Activated CD4-positive, alpha-beta T cell treated with anti-CD3 and anti-CD28 coated beads, Interleukin-2, Interleukin-4, amounts not matched to agents 100 ng/mL and 50 ng/mL, durations not matched to agents 16 hours and 8 hours (primary cell): ENCODE measurements around the gene PKHD1.

Source experiments
- DNase-seq: peaks from one replicate; pipeline ENCODE4 v3.0.0-alpha.2; 2020; ENCODE audit warnings: low spot score

Gene PKHD1

DNA sequence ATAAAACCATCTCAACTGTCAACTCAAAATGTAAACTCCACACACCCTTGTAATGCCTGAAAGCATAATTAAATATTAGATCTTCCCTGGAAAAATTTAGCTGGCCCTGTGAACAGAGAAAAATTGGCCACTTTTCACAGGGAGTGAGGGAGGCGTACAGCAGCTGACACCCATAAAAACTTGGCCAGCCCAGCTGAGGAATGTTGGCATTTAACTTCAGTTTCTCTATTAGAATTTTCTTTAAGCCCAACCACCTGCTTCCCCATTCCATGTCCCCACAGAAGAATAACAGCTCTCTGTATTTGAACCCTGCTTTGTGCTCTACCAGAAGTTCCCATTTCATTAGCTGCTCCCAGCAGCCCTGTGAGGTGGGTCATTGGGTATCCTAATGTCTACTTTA lies 41.0 kb downstream of the PKHD1 start:
- no peak for DNase-seq

DNA sequence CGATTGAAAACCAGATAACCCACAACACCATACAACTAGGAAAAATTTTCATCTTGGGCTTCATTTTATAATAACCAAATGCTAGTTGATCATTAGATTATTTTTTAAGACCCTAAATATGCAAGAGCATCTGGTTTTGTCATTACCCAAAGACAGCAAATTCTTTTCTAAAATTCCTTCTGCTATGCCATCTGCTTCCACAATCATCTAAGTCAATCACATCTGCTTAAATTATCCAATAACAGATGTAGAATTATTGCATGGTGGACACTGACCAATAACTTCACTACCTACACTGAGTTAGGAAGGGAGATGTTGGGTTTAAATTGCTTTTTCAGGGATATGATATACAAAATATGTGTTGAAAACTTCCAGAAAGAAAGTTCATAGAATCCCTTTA lies 41.9 kb downstream of the PKHD1 start:
- no peak for DNase-seq

DNA sequence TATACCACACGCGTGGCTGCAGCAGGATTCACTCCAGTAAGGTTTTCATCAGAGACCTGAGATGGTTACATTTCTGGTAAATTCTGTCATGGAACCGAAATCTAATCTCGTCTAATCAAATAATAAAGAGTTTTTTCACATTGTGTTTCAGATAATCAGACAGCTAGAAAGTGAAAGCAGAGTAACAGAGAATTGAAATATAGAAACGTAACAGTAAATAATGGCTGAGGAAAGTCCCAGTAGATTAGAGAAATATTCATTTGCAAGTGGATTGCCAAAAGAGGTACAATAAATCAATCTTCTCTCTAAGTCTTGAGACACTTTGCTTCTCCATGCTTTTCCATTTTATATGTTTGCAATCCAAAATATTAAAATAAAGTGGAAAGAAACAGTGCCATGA lies 42.4 kb downstream of the PKHD1 start:
- DNase-seq = no peak

DNA sequence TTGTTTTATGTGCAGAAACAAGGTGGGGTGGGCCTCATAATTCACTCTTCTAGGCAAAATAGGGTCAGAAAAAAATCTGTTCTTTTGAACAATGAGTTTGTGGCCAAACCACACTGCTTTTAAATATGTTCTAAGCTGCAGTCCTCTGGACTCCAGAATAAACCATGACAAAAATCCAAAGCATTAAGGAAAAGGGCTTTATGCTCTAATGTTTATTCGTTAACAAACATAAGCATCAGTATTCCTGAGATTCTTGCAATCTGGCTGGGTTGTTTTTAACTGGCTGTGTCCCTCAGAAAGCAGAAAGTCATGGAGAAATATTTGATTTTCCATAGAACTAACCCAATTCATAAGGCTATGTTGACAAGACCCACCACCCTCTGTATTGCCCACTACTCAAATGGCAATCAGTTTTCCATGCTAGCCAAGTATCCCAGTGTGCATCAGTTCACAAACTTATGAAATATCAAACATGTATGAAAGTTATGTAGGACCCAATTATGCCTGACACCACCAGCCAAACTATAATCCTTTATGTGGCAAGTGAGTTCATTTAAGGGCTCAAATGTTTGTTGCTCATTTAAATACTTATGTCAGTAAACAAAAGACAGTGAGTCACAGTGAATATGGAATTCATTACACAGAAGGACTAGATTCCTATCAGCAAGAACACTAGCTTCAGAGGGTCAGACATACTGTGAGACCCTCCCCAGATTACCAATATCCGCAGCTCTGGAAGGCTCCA lies 45.1 kb downstream of the PKHD1 start:
- no peak for DNase-seq

DNA sequence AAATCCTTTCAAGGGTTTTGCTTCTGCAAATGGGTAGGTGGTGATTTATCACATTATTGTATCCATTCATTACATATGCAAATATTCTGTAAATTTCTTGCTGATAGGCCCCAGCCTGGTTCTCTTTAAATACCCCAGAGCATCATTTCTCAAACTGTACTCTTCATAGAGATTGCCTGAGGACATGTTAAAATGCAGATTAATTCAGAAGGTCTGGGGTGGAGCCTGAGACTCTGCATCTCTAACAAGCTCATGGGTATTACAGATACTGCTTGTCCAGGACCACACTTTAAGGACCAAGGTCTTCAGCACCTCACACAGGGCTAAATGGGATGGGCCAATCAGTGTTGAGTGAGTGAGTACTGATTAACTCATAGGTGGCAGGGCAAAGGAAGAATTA lies 46.3 kb downstream of the PKHD1 start:
- DNase-seq = no peak

DNA sequence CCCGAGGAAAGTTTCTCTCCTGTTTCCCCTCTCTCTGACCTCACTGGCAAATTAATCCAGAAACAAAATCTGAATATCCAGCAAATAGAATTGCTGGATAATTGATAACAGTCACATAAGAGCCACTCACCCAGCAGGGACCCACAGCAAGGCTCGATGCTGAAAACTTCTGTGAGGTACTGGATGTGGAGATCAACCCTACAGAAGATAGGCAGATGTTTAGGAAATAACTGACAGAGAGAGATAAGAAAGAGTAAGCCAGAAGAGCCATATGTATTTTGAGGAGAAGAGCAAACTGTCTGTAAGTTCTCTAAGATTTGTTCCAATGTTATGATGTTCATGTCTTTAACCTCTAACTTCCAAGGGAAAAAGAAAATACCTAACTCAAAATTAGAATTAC lies 59.7 kb downstream of the PKHD1 start:
- no peak for DNase-seq

DNA sequence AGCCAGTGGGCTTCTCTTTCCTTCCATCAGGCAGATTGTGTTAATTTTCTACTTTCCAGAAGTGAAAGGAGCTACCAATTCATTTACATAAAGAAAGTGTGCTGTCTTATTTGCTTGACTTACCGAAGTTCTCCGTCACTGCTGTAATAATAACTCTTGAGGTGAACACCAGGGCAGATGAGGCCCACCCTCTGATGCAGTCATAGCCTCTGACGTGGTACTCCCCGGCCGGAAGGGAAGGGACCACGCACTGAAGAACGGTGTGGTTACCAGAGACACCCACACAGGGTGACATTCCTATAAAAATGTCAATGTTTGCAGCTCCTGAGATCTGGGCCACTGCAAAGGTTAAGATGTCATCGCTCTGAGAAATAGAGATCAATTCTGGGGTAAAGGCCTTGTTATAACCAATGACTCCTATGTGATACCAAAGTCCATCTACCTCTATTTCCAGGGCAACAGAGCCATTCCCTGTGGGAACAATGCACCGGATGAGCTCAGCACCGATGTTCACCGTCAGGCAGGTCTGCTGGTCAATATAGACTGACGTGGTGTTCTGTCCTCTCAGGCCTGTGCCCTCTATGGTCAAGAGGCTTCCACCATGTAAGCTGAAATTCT lies 62.9 kb downstream of the PKHD1 start:
- no peak for DNase-seq

DNA sequence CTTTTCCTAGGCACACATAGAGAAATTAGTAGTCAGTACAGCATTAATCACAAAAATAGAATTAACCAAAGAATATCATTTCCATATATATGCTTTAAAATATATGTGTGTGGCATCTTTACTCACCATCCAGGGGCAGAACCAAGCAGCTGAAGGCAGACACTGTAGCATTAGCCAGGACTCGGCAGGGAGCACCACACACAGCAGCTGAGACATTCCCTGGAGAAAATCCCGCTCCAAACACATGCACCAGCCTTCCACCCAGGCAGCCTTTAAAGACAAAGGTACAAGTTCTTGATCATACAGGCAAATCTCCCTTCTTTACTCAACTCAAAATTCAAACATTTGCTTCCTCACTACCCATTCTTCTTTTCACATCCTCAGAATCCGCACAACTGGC lies 64.7 kb downstream of the PKHD1 start:
- DNase-seq = no peak

DNA sequence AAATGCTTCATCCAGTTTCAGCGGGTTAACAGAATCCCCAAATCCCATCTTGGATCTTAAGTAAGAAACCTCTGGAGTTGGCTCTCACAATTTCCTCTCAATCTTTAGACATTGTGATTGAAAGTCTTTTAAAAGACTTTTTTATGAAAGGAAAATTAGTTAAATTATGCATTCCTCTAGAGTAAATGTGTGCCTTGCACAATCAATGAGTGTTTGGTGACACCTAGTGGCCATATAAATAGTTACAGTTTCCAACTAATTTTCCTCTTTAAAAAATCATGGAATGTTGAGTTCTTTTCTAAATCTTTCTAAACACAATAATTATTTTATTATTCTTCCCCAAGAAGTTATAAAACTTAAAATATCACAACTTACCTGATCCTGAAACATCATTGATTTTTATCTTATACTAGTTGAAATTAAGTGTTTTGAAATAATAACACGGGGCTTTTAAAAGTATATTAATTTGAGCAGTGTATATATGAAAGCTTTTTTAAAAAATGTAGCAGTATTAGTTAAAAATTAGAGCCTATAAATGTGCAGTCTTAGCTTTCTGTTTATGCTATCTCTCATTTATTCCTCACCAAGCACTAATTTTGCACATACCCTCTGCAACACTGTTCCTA lies 66.4 kb downstream of the PKHD1 start:
- DNase-seq = peak; percentile 17

DNA sequence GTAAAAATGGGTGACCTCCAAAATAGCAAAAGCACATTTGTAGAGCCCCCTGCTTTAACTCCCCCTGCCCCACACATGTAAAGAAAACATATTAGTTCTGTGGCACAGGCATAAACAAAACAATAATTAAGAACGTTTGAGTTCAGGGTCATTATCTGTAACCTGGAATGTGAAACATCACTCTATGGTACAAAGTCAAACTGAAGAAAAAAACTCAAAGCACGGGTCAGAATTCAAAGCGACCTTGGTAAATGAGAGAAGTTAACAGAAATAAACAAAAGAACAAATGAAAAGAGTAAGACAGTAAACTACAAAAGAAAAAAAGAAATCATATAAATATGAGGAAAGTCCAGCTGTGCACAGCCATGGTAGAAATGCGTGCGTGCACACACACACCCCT lies 67.5 kb downstream of the PKHD1 start:
- no peak for DNase-seq

DNA sequence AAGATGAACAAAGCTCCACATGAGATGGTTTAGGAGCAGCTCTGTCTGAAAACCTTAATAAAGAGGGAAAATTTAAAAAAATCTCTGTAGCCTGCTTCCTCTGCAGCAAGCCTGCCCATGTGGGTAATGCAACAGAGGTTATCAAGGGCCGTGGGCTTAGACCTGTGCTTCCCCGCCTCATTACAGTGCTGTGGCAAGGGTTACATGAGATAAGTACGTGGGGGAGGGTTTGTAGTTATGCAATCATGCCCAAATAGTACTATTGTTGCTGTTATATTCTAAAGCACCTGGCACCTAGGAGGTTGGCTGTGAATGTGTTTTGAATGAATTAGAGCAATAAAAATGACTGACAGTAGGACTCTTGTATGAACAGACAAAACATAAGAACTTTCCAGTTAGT lies 68.3 kb downstream of the PKHD1 start:
- DNase-seq = no peak

DNA sequence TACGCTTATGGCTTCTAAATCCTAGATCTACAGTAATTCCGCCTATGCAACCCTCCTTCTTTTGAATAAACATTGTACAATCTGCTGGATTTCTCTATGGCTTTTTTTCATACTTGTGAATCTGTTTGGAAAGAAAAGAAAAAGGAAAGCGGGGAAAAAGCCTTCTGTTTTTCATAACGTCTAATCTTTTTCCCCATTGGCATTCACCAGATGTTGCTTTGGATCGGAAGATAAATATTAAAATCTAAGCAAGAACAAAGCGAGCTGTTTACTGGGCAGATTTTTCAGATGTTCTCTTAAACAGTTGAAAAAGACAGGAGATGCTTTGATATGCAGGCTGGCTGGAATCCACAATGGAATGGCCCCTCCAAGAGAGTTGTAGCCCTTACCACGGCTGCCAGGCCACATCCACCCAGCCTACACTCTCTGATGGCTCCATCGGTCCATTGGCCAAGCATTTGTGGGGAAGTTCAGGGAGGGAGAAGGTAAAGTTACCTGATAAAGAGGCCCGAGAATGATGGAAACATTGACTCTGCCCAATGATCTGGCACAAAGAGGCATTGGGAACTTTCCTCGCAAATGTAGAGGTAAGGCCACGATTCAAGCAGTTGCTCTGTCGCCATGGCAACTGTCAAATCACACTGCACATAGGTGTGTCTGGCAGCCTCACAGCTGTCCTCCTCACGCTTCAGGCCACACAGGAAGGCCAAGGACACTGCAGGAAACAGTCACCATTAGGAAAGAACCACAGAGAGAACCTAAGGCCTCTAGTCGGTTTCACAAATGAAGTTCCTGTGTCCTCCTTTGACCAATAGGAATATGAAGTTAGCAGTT lies 70.3 kb downstream of the PKHD1 start:
- no peak for DNase-seq

DNA sequence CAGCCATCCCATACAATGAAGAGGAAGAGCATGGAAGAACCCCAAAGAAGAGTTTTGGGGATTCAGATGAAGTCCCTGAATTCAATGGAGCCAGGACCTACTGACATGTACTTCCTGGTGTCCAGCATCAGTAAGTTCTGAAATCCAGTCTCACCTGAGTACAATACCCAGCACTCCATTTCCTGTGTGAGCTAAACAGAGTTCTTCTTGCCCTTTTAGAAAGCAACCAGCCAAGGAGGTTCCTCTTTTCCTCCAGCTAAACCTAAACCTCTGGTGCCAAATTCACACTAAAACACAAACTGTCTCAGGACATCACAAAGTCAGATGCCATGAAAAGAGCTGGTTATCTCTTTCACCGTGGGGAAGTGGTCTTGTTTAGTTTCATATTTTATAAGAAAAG lies 71.5 kb downstream of the PKHD1 start:
- no peak for DNase-seq

DNA sequence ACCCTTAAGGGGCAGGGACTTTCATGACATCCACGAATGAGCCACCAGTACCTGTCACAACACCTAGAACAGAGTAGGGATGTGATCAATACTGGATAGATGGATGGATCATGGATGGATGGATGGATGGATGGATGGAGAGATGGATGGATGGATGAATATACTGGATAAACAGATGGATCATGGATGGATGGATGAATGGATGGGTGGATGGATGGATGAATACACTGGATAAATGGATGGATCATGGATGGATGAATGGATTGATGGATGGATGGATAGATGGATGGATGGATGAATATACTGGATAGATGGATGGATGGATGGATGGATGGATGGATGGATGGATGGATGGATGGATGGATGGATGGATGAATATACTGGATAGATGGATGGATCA lies 73.0 kb downstream of the PKHD1 start:
- no peak for DNase-seq

DNA sequence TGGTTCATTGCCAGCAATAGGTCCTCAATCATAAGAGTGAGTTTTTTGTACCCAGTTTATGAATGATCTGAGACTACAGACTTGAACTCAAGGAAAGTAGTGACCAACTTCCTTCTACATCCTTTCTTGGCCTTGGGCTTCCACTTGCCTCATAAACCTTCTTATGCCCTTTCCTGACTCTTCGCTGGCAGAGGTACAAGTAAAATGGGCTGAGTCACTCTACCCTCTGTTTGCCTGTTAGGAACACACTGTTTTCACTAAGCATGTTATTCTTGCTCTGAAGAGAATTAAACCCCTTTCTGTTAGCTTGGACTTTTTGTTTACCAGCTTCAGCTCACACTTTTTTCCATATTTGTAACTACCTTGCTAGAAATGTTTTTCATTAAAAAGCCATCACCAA lies 74.4 kb downstream of the PKHD1 start:
- DNase-seq = no peak

DNA sequence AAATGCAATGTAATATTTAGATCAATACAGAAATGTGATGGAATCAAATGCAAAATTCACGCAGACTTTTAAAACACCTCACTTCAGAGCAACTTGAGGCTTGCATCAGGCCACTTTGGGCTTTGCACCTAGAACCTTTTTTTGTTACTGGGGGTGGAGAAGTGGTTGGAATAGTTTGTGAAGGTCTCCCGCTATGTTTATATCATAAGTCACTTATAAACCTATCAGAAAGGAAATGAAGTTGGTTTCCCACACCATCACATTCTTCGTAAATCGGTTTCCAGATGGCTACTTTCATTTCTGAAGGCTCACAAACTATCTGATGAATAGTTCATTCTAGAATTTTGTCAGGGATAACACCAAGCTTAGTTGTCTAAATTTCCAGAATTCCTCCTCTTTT lies 74.8 kb downstream of the PKHD1 start:
- DNase-seq = no peak

DNA sequence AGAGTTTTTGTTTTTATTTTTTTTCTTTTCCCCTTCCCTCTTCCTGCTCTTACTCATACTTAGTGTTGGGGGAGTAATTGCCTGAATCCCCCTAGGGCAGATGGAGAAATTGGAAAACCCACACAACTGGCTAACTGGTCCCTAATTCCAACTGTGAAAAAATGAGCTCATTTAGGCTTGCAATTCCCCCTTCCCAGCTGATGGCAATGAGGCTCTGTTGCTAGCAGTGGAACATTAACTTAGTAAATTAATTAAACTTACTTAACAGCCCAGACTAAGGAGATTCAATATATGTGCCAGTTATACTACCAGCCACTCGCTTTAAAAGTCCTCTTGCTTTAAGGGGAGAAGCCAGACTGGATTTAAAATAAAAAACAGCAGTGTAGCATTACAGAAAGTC lies 76.6 kb downstream of the PKHD1 start:
- DNase-seq = no peak

DNA sequence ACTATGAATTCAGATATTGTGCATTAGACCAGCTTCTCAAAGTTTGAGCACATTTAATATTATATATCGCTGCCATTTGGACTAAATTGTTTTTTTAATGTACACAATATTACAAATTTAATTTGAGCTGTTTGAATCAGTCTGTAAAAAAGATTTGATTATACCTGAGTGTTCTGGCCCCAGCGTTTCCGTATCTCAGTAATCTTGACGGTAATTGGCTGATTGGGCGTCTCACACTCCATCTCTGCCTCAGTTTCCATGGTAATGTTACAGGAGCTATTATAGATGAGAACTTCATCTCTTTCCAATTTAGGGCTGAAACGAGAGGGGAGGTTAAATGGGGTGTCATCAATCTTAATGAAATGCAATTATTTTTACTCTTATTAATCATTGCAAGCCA lies 77.3 kb downstream of the PKHD1 start:
- no peak for DNase-seq

DNA sequence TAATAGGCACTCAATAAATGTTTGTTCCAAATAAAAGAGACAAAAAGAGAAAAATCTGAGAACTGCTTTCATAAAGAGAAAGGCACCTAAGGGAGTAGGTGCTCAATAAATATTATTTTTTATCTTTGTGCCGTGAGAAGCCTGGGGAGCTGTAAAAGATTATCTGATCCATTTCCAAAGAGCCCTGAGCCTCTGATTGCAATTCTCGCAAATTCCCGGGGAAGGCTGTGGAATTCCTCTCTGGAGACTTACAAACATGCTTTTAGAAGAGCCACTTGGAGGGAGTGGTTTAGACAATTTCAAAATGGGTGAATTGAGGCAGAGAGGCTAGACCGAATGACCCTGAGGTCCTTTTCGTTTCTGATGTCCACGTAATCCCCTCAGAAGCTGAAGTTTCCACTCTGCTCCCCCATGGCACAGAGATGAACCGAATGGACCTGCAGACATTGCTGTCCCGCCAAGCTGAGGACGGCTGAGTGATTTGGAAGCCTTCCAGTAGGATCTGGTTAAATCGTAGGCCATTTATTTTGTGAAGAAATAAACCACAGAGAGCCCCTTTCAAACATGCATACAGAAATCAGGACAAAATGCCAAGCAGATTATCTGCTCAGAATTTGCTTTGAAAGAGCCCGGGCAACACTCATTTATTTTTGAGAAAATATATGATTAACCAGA lies 77.8 kb downstream of the PKHD1 start:
- DNase-seq = no peak

DNA sequence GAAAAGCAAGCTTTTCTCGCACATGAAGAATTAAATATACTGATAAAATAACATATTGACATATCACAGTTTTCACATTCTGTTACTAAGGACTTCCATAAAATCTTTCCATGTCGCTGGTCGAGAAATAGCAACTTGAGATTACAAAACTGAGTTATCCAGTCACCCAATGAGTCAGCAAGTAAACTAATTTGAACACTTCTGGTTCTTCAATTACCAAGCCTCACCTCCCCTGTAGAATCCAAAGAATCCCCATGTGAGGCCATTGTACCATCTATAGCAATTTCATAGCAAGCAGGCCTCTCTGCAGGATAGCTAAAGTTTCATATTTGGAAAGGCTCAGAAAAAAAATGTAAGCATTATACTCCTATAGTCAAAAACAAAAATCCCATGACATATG lies 87.3 kb downstream of the PKHD1 start:
- DNase-seq = no peak

DNA sequence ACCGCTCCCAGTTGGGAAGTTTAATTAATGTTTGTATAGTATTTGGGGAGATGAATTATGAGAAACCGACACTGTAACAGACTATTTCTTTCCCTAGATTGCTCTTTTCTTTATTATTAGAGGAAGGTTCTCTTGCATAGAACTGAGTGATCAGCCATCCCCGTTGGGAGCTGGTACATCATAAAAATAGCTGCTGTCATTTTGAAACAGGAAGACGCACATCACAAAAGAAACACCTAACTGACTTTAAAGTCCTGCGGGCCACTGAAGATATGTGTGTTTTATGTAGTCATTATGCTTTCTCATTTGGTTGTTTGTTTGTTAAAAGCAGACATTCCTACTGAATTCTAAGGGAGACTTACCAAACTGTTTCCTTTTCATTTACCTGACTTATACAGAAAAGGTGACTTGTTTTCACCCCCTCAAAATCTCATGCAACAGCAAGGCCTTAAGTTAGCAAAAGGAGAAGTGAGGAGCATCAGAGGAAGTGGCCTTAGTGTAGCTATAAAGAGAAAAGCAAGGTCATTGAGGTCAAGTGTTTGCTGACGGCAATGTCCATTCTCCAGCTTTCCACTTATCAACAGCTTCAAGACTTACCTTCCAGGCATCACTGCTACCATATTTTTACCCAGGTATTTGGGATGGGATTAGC lies 91.0 kb downstream of the PKHD1 start:
- no peak for DNase-seq
